SJSA1 (cell line): ENCODE results near the gene ASPA. TPM values are rescaled to one million over a fixed set of nuclear protein-coding genes. Genes with fewer than 3 reads are reported as not detected.

ENCODE experiments used
- DNase-seq, 2 experiments: peaks; one replicate each; pipeline ENCODE4 v3.0.0-alpha.2; 2015 to 2020; ENCODE audit warnings: low spot score in 2 of 2, low read depth in 1 of 2
- H3K27ac ChIP-seq: fragments of 250-450 bp; sonication (Bioruptor Pico); 2 replicates; pipeline ENCODE4 v1.5.1; 2020; ENCODE audit warnings: mild to moderate bottlenecking, moderate library complexity
- H3K27me3 ChIP-seq: fragments of 250-450 bp; sonication (Bioruptor Pico); replicated peaks from 2 replicates; pipeline ENCODE4 v1.5.1; 2020; ENCODE audit warnings: mild to moderate bottlenecking, moderate library complexity
- H3K36me3 ChIP-seq: fragments of 250-450 bp; sonication (Bioruptor Pico); 2 replicates; pipeline ENCODE4 v1.5.1; 2020; ENCODE audit warnings: mild to moderate bottlenecking
- H3K4me1 ChIP-seq: fragments of 250-450 bp; sonication (Bioruptor Pico); replicated peaks from 2 replicates; pipeline ENCODE4 v1.6.1; 2021; ENCODE audit warnings: mild to moderate bottlenecking
- H3K4me3 ChIP-seq: fragments of 250-450 bp; sonication (Bioruptor Pico); 2 replicates; pipeline ENCODE4 v1.5.1; 2020; ENCODE audit warnings: mild to moderate bottlenecking
- H3K9me3 ChIP-seq: fragments of 250-450 bp; sonication (Bioruptor Pico); replicated peaks from 2 replicates; pipeline ENCODE4 v1.5.1; 2020; ENCODE audit warnings: mild to moderate bottlenecking
- total RNA-seq: library from RNA; depleted of rRNA; stranded (reverse); fragments of >200 nt; shearing (Covaris generic); gene quantifications from 2 replicates; pipeline ENCODE4 v1.2.3, GENCODE V29; 2014

ASPA gene
- total RNA-seq, 1 experiment from 2014 or later: 0.18 TPM

- H3K27me3 ChIP-seq: no peaks in the 10 kb centered on the region
Observed at GRCh38 chr17:3532859-3533142, 57.0 kb downstream of the ASPA start.

GRCh38 chr17:3533752-3534151 lies 58.0 kb downstream of the ASPA start:
- Histone ChIP-seq H3K27ac (no peak overlapping the region), H3K4me3 (no peak overlapping the region), H3K36me3 (no peaks in the 10 kb centered on the region), H3K9me3 (no peaks in the 10 kb centered on the region), H3K27me3 (no peaks in the 10 kb centered on the region), H3K4me1 (0 out of 2 replicates have a peak, but pooled peaks cover 4% of the 10 kb centered on the region)
- DNase-seq: no peak

More at GRCh38 chr17:3532859-3533142, 57.0 kb downstream of the ASPA start:
- H3K36me3 ChIP-seq: no peaks in the 10 kb centered on the region
- H3K27ac ChIP-seq: no peak overlapping the region
- H3K9me3 ChIP-seq: no peaks in the 10 kb centered on the region
- H3K4me1 ChIP-seq: 0 out of 2 replicates have a peak, but pooled peaks cover 4% of the 10 kb centered on the region
- no peak overlapping the region for H3K4me3 ChIP-seq
- DNase-seq: no peak

GRCh38 chr17:3534881-3535252 lies 59.1 kb downstream of the ASPA start:
- 0 out of 2 replicates have a peak, but pooled peaks cover 4% of the 10 kb centered on the region for H3K4me1 ChIP-seq
- no peak for DNase-seq
- no peaks in the 10 kb centered on the region for H3K9me3 ChIP-seq
- no peaks in the 10 kb centered on the region for H3K27me3 ChIP-seq
- no peak overlapping the region for H3K27ac ChIP-seq
- no peaks in the 10 kb centered on the region for H3K36me3 ChIP-seq
- no peak overlapping the region for H3K4me3 ChIP-seq

GRCh38 chr17:3535253-3535995 lies 59.6 kb downstream of the ASPA start:
- no peak overlapping the region for H3K4me3 ChIP-seq
- H3K4me1 ChIP-seq: 0 out of 2 replicates have a peak, but pooled peaks cover 4% of the 10 kb centered on the region
- no peaks in the 10 kb centered on the region for H3K9me3 ChIP-seq
- H3K27ac ChIP-seq: no peak overlapping the region
- DNase-seq: peak in 1 of 2 experiments; percentile 11
- no peaks in the 10 kb centered on the region; the same call in 1 of the 2 replicates for H3K27me3 ChIP-seq
- no peaks in the 10 kb centered on the region for H3K36me3 ChIP-seq

- Histone ChIP-seq H3K36me3 (no peaks in the 10 kb centered on the region), H3K9me3 (no peaks in the 10 kb centered on the region), H3K27ac (no peak overlapping the region), H3K27me3 (no peaks in the 10 kb centered on the region; the same call in 1 of the 2 replicates), H3K4me1 (0 out of 2 replicates have a peak, but pooled peaks cover 4% of the 10 kb centered on the region), H3K4me3 (no peak overlapping the region)
- DNase-seq: no peak
Observed at GRCh38 chr17:3536716-3537115, 60.9 kb downstream of the ASPA start.

- H3K4me1 ChIP-seq: 0 out of 2 replicates have a peak, but pooled peaks cover 4% of the 10 kb centered on the region
- H3K27me3 ChIP-seq: peaks cover 3% of the 10 kb centered on the region; the same call in 1 of the 2 replicates
- no peak overlapping the region for H3K27ac ChIP-seq
- H3K4me3 ChIP-seq: no peak overlapping the region
- no peaks in the 10 kb centered on the region for H3K36me3 ChIP-seq
- no peaks in the 10 kb centered on the region for H3K9me3 ChIP-seq
- no peak for DNase-seq
Observed at GRCh38 chr17:3539881-3540540, 64.2 kb downstream of the ASPA start.

GRCh38 chr17:3542410-3543088 lies 66.8 kb downstream of the ASPA start:
- peaks cover 3% of the 10 kb centered on the region; the same call in 1 of the 2 replicates for H3K27me3 ChIP-seq

GRCh38 chr17:3543453-3543852 lies 67.7 kb downstream of the ASPA start:
- no peaks in the 10 kb centered on the region for H3K4me1 ChIP-seq
- H3K27ac ChIP-seq: no peak overlapping the region
- H3K4me3 ChIP-seq: no peak overlapping the region
- no peaks in the 10 kb centered on the region for H3K36me3 ChIP-seq
- no peak for DNase-seq
- peaks cover 3% of the 10 kb centered on the region; the same call in 1 of the 2 replicates for H3K27me3 ChIP-seq
- H3K9me3 ChIP-seq: no peaks in the 10 kb centered on the region

More at GRCh38 chr17:3542410-3543088, 66.8 kb downstream of the ASPA start:
- Histone ChIP-seq H3K27ac (no peak overlapping the region), H3K9me3 (no peaks in the 10 kb centered on the region), H3K4me3 (no peak overlapping the region), H3K4me1 (no peaks in the 10 kb centered on the region), H3K36me3 (no peaks in the 10 kb centered on the region)
- no peak for DNase-seq

- DNase-seq: no peak
- no peaks in the 10 kb centered on the region for H3K36me3 ChIP-seq
- H3K4me1 ChIP-seq: no peaks in the 10 kb centered on the region
- H3K27me3 ChIP-seq: peaks cover 3% of the 10 kb centered on the region; the same call in 1 of the 2 replicates
- no peak overlapping the region for H3K4me3 ChIP-seq
- no peak overlapping the region for H3K27ac ChIP-seq
- no peaks in the 10 kb centered on the region for H3K9me3 ChIP-seq
Observed at GRCh38 chr17:3544365-3544764, 68.6 kb downstream of the ASPA start.

- H3K4me3 ChIP-seq: no peak overlapping the region
- no peak for DNase-seq
- H3K9me3 ChIP-seq: no peaks in the 10 kb centered on the region
- no peaks in the 10 kb centered on the region for H3K4me1 ChIP-seq
- no peak overlapping the region for H3K27ac ChIP-seq
- no peaks in the 10 kb centered on the region for H3K36me3 ChIP-seq
- H3K27me3 ChIP-seq: peaks cover 3% of the 10 kb centered on the region; the same call in 1 of the 2 replicates
Observed at GRCh38 chr17:3545151-3545550, 69.4 kb downstream of the ASPA start.

GRCh38 chr17:3546521-3546920 lies 70.7 kb downstream of the ASPA start:
- no peaks in the 10 kb centered on the region for H3K9me3 ChIP-seq
- no peaks in the 10 kb centered on the region for H3K36me3 ChIP-seq
- no peak overlapping the region for H3K27ac ChIP-seq
- H3K4me1 ChIP-seq: no peaks in the 10 kb centered on the region
- no peak overlapping the region for H3K4me3 ChIP-seq
- H3K27me3 ChIP-seq: 0 out of 2 replicates have a peak, but pooled peaks cover 3% of the 10 kb centered on the region
- no peak for DNase-seq

GRCh38 chr17:3546997-3547396 lies 71.2 kb downstream of the ASPA start:
- no peaks in the 10 kb centered on the region for H3K4me1 ChIP-seq
- no peak overlapping the region for H3K27ac ChIP-seq
- no peaks in the 10 kb centered on the region for H3K36me3 ChIP-seq
- no peaks in the 10 kb centered on the region for H3K9me3 ChIP-seq
- DNase-seq: no peak
- no peak overlapping the region for H3K4me3 ChIP-seq
- H3K27me3 ChIP-seq: 0 out of 2 replicates have a peak, but pooled peaks cover 3% of the 10 kb centered on the region

- Histone ChIP-seq H3K9me3 (no peaks in the 10 kb centered on the region), H3K27ac (no peak overlapping the region), H3K27me3 (0 out of 2 replicates have a peak, but pooled peaks cover 3% of the 10 kb centered on the region), H3K4me3 (no peak overlapping the region), H3K4me1 (no peaks in the 10 kb centered on the region), H3K36me3 (no peaks in the 10 kb centered on the region)
- no peak for DNase-seq
Observed at GRCh38 chr17:3547628-3548027, 71.8 kb downstream of the ASPA start.
